Stimulated activated CD4-positive, alpha-beta T cell treated with anti-CD3 and anti-CD28 coated beads, TNF-alpha, amount 100 ng/mL, for 4 hours (primary cell): ENCODE data around the gene MRPL40.

Experiments used
- DNase-seq, 3 experiments: peaks; one replicate each; pipeline ENCODE4 v3.0.0-alpha.2; 2020; ENCODE audit warnings: low read depth in 3 of 3

The MRPL40 gene

DNA sequence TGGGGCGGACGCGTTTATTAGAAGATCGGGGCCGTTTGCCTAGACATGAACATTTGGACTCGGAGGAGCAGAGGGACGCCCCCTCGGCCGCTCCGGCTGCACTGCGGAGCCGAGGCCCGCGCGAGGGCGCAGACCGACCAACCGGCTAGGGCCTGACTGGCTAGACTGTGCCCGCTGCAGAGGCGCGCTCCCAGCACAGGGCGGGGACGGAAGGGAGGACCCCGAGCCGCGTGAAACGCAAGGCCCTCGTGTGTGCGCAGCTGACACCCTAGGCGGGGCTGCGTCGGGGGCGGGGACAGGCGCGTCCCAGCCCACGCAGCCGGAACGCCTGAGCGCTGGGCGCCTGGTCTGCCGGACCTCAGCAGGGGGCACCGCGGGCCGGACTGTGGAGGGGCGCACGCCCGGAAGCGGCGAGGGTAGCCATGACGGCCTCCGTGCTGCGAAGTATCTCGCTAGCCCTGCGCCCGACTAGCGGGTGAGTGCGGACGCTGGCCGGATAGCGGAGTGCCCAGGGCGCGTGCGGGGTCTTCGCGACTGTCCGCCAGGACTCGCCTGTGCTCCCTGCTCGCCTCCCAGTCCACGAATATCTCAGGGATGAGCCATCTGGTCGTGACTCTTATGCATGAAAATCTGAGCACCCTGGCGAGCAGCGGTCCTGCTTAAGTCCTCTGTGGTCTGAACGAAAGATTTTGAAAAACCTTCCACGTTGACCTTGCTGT is at the start of gene MRPL40:
Gene MRPL40, plus strand, starts transcription at position 413 of the 719 bp plus-strand sequence. Its CDS starts 10 bp downstream, at position 423.
- peak; percentile 77 to 87 (median 80) for DNase-seq

DNA sequence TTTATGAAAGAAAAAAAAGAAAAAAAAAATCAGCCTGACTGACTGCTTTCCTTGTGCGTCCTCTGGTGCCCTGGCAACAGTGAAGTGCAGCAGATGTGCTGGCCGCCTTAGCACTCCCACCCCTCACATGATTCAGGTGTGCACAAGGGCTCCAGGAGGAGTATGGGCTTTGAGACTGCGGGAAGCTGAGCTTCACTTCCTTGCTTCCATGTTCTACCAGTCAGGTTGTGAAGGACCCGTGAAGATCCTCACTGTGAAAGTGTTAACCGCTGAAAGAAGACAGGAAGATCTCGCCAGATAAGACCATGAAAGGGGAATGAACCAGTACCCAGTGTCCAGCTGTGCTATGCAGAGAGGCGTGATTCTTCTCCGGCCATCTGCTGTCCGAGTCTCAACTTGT is 49.1 kb upstream of the MRPL40 start:
- DNase-seq, result no peak

DNA sequence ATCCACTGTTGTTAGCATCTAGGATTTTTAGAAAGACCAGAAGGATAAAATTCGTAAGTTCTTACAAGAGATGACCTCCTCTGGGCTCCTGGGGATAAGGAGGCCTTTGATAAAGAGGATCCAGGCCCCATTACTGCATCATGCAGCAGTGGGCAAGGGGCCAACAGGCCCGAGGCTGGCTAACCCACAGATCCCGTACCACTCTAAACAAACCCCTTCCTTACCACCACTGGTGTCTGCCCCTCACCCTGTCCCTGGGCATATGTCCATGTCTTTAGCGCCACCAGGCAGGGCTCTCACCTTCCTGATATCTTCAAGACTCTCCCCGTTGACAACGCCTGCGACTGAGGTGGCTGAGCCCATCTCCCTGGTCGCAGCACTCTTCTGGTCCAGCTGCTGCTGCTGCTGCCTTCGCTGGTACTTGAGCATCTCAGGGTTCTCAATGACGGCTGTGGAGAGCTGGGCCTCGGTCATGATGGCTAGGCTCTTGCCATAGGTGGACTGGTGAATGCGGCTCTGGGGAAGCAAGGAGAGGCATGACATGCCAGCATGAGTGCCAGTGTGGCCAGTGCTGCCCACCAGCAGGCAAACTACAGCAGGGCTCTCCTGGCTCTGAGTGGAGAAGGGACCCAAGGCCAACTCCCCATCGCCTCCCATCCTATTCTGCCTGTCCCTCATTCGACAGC is 47.0 kb upstream of the MRPL40 start:
- no peak for DNase-seq

DNA sequence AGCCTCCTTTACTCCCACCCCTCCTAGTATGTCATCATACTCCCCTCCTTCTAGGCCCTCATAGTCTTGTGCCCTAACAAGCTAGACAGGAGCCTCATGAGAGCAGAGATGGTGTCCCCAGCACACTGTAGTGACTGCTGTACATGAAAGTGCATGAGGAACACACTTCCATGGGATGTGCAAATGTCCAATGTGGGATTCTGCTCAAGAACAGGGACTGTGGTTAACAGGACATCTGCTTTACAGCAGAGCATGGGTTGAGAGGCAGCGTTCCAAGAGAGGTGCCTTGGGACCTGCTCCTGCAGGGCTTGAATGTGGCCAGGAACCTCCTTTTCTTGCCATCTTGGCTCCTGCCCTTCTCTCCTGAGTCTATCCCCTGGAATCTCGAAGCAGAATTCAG is 46.1 kb upstream of the MRPL40 start:
- DNase-seq, result no peak

DNA sequence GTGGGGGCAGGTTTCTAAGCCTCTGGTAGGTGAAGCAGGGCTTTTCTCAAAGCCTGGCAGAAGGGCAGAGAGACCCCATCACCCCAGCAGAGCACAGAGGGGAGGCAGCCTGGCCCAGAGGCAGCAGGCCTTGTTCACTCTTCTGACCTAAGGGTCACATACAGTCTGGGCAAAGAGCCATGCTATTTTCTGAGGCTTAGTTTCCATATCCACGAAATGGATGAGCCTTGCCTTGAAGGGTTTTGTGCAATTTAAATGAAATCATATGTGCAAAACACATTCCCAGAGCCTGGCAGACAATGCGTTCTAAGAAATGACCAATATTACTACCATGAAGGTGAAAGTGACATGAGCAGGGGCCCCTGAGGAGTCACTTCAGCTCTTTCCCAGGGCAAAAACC is 45.3 kb upstream of the MRPL40 start:
- no peak for DNase-seq

DNA sequence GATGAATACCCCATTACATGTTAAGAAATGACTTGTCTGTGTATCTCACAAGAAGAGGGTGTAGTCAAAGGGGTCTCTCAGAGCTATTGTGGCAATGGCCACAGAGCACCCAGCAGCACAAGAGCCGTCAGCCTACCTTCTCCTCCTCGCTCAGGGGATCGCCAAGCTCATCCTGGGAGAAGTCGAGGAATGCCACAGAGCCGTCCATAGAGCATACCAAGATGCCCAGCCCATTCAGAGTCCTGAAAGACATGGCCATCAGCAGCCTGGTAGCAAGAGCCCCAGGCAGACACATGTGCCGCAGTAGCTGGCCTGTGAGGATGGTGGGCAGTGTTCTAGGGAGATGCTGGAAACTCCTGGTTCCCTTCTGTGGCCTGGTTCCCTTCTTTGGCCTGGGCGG is 44.8 kb upstream of the MRPL40 start:
- no peak for DNase-seq

DNA sequence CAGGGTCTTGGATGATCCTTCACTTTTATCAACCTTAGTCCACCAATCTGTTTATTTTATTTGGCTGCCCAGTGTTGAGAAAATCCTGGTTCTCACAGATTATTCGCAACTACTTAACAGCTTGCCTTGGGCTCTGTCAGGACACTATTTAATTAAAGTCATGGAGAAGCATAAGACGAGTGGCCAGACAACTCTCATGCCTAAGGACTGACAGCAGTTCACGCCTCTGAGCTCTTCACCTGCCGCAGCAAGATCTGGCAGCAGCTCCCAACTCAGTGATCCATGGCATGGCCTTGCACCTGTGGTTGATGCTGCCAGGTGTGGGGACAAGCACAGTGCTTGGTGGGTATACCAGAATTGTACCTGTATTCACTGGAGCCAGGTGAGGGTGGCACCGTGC is 38.6 kb upstream of the MRPL40 start:
- no peak for DNase-seq

DNA sequence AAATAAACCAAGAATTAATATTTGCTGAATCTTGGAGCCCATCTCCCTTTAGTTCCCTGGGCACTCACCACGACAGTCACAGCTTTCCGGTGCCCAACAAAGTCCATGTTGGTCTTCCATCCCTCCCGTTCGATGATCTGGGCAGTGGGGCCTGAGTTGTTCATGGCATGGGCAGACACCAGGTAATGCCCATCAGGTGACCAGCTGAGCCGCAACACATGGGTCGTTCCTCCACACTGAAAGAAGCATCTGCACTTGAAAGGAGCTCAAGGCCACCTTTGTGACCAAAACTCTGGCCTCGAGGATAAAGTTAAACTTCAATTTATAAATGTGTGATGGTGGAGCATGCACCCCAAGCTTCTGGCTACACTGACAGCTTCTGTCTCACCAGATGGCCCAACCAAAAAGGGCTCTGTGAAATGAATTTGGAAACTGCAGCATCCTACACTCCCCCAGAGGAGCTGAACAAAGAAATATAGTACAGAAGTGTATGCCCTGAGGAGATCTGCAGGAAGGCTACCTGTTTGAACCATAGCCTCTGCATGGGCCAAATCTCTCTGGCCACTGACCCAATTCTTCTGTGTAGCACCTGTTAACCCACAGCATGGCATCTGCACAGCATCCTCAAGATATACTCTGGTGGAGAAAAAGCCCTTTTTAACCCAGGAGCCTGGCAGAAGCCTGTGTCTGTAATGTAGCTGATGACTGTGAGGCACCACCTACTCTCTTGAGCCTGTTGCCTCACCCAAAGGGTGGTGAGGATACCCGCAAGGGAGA is 37.9 kb upstream of the MRPL40 start:
- DNase-seq, result no peak

DNA sequence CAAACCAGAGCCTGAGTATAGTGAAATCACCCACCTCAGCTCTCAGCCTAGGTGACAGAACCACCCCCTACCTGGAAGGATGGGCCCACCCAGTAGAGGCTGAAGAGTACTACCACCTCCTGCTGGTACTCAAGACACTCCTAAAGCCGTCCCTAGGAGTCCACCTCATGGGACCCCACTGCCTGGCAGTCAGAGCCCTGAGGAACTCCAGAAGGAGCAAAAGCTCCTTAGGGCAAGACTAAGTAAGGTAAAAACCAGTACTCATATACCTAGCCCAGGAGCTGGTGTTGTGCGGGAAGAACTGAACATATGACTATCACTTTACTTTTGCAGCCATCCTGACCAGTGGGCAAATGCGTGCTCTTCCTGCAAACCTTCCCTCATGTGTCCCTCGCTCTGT is 37.1 kb upstream of the MRPL40 start:
- no peak for DNase-seq

DNA sequence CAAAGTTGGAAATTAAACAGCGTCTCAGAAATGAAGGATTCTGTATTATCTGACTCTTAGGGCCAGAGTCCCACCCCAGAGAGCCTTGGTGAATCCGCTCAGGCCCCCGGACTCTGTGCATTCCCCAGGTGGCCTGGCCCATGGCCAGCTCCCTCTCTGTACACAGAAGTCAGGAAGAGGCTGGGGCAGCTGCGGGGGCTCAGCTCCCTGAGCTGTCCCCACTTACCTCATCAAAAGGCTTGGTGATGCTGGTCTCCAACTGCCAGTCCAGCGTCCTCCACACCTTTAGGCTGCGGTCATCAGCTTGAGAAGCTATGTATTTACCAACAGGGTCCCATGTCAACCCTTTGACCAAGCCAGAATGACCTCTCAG is 35.8 kb upstream of the MRPL40 start:
- DNase-seq, result no peak

DNA sequence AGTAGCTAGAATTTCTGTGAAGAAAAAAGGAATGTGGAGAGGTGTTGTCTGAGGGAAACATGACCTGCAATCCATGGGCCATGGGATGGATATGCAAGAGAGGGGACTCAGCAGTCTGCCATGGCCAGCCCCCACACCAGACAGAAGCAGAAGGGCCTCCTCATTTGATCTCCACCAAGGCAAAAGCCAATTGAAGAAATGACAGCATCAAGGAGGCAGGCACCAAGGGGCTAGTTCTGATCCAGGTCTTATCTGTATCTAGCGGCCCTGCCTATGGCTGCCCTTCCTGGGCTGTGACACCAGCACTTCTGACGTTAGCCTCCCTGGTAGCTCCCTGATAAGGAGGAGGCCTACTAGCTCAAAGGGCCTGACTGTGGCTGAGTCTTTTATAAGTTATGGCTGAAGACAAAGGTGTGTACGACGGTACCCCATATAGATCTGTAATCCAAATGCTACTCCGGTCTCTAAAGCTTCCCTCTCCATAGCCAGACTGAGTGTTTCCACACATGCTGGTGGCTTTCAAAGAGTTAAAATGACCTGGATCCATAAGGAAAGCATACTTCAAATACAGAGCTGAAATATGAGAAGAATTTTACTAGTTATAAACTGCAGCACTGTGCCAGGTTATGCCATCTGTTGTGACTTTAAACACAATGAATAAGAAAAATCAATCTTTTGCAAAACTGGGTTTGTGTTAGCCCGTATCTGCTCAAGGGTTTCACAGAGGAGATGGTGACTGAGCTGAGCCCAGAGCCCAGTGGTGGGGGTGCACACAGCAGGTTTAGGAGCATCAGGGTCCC is 35.2 kb upstream of the MRPL40 start:
- no peak for DNase-seq

DNA sequence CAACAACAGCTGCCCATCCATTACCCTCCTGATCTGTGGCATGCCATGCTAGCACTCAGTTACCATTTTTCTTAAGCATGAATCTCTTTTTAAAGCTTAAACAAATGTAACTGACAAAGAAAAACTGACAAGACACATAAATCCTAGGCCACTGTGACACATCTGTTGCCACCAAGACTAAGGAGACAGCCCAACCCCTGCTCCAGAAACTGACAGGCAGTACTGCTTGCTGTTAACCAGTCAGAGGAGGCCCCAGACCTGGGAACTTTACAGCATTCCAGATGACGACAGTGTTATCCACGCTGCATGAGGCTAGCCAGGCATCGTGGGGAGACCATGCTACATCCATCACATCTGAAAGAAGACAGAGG is 34.6 kb upstream of the MRPL40 start:
- DNase-seq, result no peak

DNA sequence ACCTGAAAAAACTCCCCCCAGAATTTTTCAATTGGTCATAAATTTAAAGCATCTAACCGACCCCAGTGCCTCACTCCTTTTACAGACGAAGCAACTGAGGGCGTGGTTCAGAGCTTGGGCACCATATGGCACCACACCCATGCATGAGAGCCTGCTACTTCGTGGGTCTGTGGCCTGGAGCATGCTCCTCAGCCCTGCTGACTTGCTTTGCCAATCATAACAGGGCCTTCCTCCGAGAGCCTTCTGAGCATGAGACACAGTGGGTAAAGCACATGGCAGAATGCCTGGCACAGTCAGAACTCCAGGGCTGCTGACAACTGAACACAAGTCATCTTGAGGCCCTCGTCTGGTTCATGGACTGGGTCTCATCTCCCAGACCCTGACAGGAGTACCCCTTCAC is 34.1 kb upstream of the MRPL40 start:
- DNase-seq, result no peak

DNA sequence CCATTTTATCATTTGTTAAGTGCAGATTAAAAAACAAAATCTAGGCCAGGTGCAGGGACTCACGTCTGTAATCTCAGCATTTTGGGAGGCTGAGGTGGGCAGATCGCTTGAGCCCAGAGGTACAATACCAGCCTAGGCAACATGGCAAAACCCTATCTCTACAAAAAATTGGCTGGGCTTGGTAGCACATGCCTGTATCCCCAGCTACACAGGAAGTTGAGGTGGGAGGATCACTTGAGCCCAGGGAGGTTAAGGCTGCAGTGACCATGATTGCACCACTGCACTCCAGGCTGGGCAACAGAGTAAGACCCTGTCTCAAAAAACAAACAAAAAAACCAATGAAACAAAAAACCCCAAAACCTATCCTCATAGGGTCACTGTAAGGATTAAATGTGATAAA is 33.7 kb upstream of the MRPL40 start:
- DNase-seq, result no peak

DNA sequence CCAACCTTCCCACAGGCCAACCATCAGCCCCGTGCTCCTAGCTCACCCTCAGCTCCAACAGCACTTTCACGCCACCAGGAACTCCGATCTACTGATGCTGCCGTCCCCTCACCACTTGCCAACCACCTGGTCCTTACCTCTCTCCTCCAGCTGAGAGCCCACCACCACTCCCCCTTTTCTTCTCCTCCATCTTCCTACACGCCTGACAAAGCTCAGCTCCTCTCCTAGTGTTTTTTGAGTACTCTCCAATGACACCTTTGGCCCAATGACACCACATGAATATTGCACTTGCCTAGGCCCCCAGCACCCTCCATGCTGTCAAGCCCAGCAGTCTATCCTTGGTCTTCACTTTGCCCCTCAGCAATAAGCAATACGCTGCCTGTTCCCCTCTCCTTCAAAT is 31.5 kb upstream of the MRPL40 start:
- DNase-seq, result no peak

DNA sequence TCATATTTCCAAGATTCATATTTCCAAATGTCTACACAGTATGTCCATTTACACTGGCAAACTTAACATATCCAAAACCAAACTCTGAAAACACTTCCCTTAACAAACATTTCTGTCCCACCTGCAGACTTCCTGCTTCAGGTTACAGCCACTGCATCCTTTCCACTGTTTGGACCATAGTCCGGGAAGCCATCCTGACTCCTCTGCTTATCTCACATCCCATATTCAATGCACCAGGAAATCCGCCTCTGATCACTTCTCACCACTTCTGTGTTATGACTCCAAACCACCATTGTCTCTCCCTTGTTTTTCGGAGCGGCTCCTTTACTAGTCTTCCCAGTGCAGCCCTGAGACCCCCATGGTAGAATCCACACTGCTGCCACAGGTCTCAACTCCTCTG is 30.9 kb upstream of the MRPL40 start:
- no peak for DNase-seq

DNA sequence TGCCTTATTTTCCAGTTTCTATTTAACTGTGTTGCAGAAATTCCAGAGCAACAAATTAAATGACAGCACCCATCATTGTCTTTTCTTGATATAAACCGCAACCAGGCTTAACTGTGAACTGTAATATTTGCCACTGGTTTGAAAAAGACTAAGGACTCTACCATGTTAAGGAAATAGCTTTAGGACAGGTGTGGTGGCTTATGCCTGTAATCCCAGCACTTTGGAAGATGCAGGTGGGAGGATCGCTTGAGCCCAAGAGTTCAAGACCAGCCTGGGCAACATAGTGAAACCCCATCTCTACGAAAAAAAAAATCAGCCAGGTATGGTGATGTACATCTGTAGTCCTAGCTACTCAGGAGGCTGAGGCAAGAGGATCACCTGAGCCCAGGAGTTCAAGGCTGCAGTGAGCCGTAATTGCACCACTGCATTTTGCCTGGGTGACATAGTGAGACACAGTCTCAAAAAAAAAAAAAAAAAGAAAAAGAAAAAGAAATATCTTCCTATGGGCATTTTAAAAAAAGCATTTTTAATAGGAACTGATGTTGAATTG is 29.6 kb upstream of the MRPL40 start:
- no peak for DNase-seq

DNA sequence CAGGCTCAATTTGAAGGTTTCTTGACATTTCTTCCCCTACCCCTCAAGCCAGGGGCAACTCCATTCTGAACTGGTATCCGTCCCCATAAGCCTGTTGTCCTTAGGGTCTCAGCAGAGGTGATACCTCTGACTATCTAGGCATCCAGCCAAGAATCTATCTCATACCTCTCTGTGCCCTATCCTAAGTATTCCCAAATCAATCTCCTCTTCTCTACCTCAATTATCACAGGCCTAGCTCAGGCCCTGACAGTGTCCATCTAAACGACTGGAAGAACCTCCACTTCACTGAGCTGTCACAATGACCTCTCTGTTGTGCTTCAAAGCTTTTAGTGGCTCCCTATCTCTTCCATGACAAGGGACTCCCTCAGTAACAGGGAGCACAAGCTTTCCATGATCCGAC is 27.7 kb upstream of the MRPL40 start:
- no peak for DNase-seq

DNA sequence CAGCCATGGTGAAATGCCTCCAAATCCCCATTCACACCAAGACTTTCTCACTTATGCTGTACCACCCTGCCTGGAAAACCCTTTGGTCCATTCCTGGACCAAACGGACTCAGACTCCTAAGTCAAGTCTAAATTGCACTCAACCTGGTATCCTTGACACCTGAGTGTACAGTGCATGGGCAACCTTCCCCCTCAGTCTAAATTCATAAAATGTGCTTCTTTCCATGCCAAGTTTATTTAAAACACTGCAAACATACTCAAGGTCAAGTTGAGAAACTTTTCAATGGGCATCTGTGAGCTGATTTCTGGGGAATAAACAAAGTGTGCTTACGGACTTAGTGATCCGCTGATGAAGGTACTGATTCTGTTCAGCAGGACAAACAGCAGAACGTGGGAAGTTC is 27.2 kb upstream of the MRPL40 start:
- DNase-seq, result no peak

DNA sequence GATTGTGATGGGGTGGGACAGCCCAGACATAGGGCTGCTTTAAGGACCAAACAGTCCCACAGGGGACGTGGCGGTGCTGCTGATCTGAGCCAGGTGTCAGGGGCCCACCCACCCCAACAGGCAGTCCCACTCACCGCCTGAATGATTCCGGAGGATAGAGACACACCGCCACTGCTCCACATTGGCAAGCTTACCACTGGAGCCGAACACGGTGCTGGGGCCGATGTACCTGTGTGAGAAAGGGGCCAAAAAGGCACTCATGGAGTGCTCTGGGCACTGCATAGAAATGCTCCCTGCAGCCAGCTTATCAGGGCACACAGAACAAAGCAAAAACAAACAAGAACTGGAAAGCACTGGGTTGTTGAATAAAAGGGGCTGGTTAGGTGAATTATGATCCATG is 26.7 kb upstream of the MRPL40 start:
- no peak for DNase-seq

DNA sequence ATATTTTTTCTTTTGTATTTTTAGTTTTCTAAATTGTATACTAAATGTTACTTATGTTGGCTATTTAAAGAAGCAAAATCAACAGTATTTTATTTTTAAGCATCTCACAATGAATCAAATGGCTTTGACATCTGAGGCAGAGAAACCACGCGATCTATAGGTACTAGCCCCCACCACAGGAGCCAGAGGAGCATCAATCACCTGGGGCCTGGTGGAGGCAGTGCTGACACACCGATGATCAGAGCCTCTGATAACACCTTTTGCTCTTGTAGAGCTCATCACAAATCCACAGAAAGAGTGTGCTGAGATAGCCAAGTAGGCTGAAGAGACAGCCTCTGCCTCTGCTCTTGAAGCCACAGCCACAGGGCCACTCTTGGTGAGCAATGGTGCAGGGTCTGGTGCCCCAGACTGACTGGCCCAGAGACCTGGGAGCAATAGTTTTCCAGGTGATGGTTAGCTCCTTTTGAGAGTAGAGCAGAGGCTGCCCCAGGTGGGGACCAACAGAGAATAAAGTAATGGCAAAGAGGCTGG is 26.0 kb upstream of the MRPL40 start:
- no peak for DNase-seq

DNA sequence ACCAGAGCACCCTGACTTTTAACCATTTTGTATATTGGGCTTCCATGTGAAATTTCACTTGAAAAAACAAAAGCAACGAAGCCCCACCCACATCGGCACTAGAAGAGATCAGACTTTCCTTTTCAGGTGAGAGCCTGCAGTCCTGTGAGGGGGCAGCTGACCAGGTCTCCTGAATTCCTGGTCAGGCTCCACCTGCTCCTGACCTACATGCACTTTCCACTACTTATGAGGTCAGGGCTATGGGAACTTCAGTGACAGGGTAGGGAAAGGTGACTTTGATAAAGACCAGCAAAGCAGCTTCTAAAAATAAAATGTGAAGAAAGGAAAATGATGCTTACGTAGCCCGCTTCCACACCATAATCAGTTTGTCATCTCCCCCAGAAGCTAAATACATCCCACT is 25.5 kb upstream of the MRPL40 start:
- DNase-seq, result no peak
